ENCODE data around the gene TNKS1BP1. TPM values are rescaled to one million over a fixed set of nuclear protein-coding genes. Genes with fewer than 3 reads are reported as not detected.
A peak's percentile ranks its signal among the peaks of the same experiment; 100 is the strongest.

TNKS1BP1 gene
- total and polyA plus RNA-seq, 2 experiments from 2014 or later = 64.2 to 72.2 TPM

- ATAC-seq (no peak; the same call in 2 of the 3 replicates), DNase-seq (ENCODE audit: low spot score) (no peak)
- H3K27me3 ChIP-seq (ENCODE audit: insufficient read depth) = no peaks in the 10 kb centered on the region
- Mint-ChIP-seq H3K4me3 (peak overlapping the region; percentile 20; the same call in 1 of the 3 replicates), H3K4me1 (peaks cover 36% of the 10 kb centered on the region), H3K9me3 (no peaks in the 10 kb centered on the region; the same call in 2 of the 3 replicates), H3K36me3 (ENCODE audit: low read depth) (peaks cover 36% of the 10 kb centered on the region), H3K27ac (peak overlapping the region; percentile 78; the same call in 1 of the 2 replicates), H3K27me3 (ENCODE audit: insufficient read depth, low read depth, poor library complexity) (peaks cover 10% of the 10 kb centered on the region)
- peaks cover 36% of the 10 kb centered on the region for H3K36me3 ChIP-seq (ENCODE audit: insufficient read depth)
- TF ChIP-seq JUNB (IDR thresholded peaks at IDR 0.05; ENCODE audit: unreplicated experiment) (no peak), POLR2AphosphoS5 (IDR thresholded peaks at IDR 0.05; ENCODE audit: low read depth) (no peak), EZH2phosphoT487 (IDR thresholded peaks at IDR 0.05; ENCODE audit: unreplicated experiment) (no peak)
- H2AFZ ChIP-seq = no peak overlapping the region
- no peak overlapping the region for H3K4me2 ChIP-seq
- no peak overlapping the region for H3K4me3 ChIP-seq
- no peaks in the 10 kb centered on the region for H3K9me2 ChIP-seq (ENCODE audit: insufficient read depth)
- peaks cover 32% of the 10 kb centered on the region for H3K4me1 ChIP-seq (ENCODE audit: insufficient read depth)
- H4K20me1 ChIP-seq (replicated peaks; ENCODE audit: insufficient read depth) = peaks cover 14% of the 10 kb centered on the region
- peak overlapping the region; percentile 59; the same call in 1 of the 2 replicates for H3K27ac ChIP-seq (ENCODE audit: low read depth)
- H3K79me2 ChIP-seq (replicated peaks; ENCODE audit: insufficient read depth) = peaks cover 38% of the 10 kb centered on the region
- H3F3A ChIP-seq (replicated peaks; ENCODE audit: low read depth) = peaks cover 16% of the 10 kb centered on the region
These were observed 11.0 kb downstream of the TNKS1BP1 start for GRCh38 chr11:57313788-57314135.

GRCh38 chr11:57313071-57313787, 11.5 kb downstream of the TNKS1BP1 start:
- Histone ChIP-seq H3K27me3 (ENCODE audit: insufficient read depth) (no peaks in the 10 kb centered on the region), H3K4me1 (ENCODE audit: insufficient read depth) (peaks cover 32% of the 10 kb centered on the region), H3K27ac (ENCODE audit: low read depth) (no peak overlapping the region), H3F3A (replicated peaks; ENCODE audit: low read depth) (peaks cover 16% of the 10 kb centered on the region), H2AFZ (no peak overlapping the region), H3K4me2 (no peak overlapping the region), H3K4me3 (no peak overlapping the region), H3K79me2 (replicated peaks; ENCODE audit: insufficient read depth) (peaks cover 36% of the 10 kb centered on the region), H3K9me2 (ENCODE audit: insufficient read depth) (no peaks in the 10 kb centered on the region), H3K36me3 (ENCODE audit: insufficient read depth) (peaks cover 36% of the 10 kb centered on the region), H4K20me1 (replicated peaks; ENCODE audit: insufficient read depth) (peaks cover 14% of the 10 kb centered on the region)
- Mint-ChIP-seq H3K27ac (no peak overlapping the region), H3K4me3 (no peak overlapping the region; the same call in 2 of the 3 replicates), H3K9me3 (no peaks in the 10 kb centered on the region; the same call in 2 of the 3 replicates), H3K4me1 (peaks cover 37% of the 10 kb centered on the region), H3K36me3 (ENCODE audit: low read depth) (peaks cover 41% of the 10 kb centered on the region), H3K27me3 (ENCODE audit: insufficient read depth, low read depth, poor library complexity) (peaks cover 11% of the 10 kb centered on the region)
- ATAC-seq (no peak), DNase-seq (ENCODE audit: low spot score) (no peak)
- no peak for TF ChIP-seq ETS1 (IDR thresholded peaks at IDR 0.05)
- TF ChIP-seq ZNF462 (CRISPR knock-in tag; IDR thresholded peaks at IDR 0.05) = no peak
- no peak for TF ChIP-seq ZNF114 (CRISPR knock-in tag; IDR thresholded peaks at IDR 0.05)
- no peak for TF ChIP-seq CTCF (conservative IDR thresholded peaks at IDR 0.05; ENCODE audit: low read depth in 2 of 2)
- no peak for TF ChIP-seq NANOG (IDR thresholded peaks at IDR 0.05; ENCODE audit: borderline replicate concordance)
- no peak for TF ChIP-seq ZNF331 (CRISPR knock-in tag; IDR thresholded peaks at IDR 0.05; ENCODE audit: low read depth)
- TF ChIP-seq EZH2phosphoT487 (IDR thresholded peaks at IDR 0.05; ENCODE audit: unreplicated experiment) = no peak
- no peak for TF ChIP-seq STAT1 (IDR thresholded peaks at IDR 0.05; ENCODE audit: unreplicated experiment)

Data from GM23338 (cell line).